ENCODE data around the gene SERPINA6. TPM values are rescaled to one million over a fixed set of nuclear protein-coding genes. Genes with fewer than 3 reads are reported as not detected.

The SERPINA6 gene
- total RNA-seq, 1 experiment from 2014 or later = not detected

- no peaks in the 10 kb centered on the region for H3K36me3 ChIP-seq (ENCODE audit: control insufficient read depth, insufficient read depth, low read length)
- BruUV-seq (replicated peaks) = no TSS peak
- no peak for DNase-seq (ENCODE audit: low read depth, low spot score)
- TF ChIP-seq SIN3A (IDR thresholded peaks at IDR 0.05; ENCODE audit: borderline replicate concordance, insufficient read depth, low read depth, low read length) = no peak
- CTCF ChIA-PET = no interaction called here
- no peaks in the 10 kb centered on the region for H3K27me3 ChIP-seq (ENCODE audit: control insufficient read depth, insufficient read depth, low read length)
- intact Hi-C loops (cut with micrococcal nuclease; ENCODE audit: unreplicated experiment) (no loop called here), in situ Hi-C loops (cut with HindIII; ENCODE audit: low pct_unique_long_range_greater_than_20kb, low sequenced_read_pairs) (no loop called here)
- POLR2A ChIA-PET = no interaction called here
- H3K9me3 ChIP-seq (ENCODE audit: control insufficient read depth, insufficient read depth, low read depth, low read length) = no peaks in the 10 kb centered on the region
- no peak overlapping the region for H3K27ac ChIP-seq (ENCODE audit: low read length)
- H3K4me3 ChIP-seq (ENCODE audit: low read depth in 2 of 2, low read length in 2 of 2) = no peak overlapping the region
- ATAC-seq = no peak
- H3K4me1 ChIP-seq (ENCODE audit: control insufficient read depth, insufficient read depth, low read length) = no peaks in the 10 kb centered on the region
These were observed 40.9 kb upstream of the SERPINA6 start for GRCh38 chr14:94364037-94364436.

- ATAC-seq (0 out of 2 replicates have a peak, but pooled peaks have one; percentile 34), DNase-seq (ENCODE audit: low read depth, low spot score) (no peak)
- in situ Hi-C loops (cut with HindIII; ENCODE audit: low pct_unique_long_range_greater_than_20kb, low sequenced_read_pairs) = no loop called here
- Histone ChIP-seq H3K36me3 (ENCODE audit: control insufficient read depth, insufficient read depth, low read length) (no peaks in the 10 kb centered on the region), H3K27ac (ENCODE audit: low read length) (no peak overlapping the region), H3K9me3 (ENCODE audit: control insufficient read depth, insufficient read depth, low read depth, low read length) (no peaks in the 10 kb centered on the region), H3K4me1 (ENCODE audit: control insufficient read depth, insufficient read depth, low read length) (no peaks in the 10 kb centered on the region), H3K27me3 (ENCODE audit: control insufficient read depth, insufficient read depth, low read length) (no peaks in the 10 kb centered on the region), H3K4me3 (ENCODE audit: low read depth in 2 of 2, low read length in 2 of 2) (no peak overlapping the region)
- ChIA-PET POLR2A (no interaction called here), CTCF (no interaction called here)
- TF ChIP-seq TCF7L2 (IDR thresholded peaks at IDR 0.05; ENCODE audit: low read depth, low read length) = no peak
- TF ChIP-seq POLR2AphosphoS5 (IDR thresholded peaks at IDR 0.05; ENCODE audit: low read depth, low read length) = no peak
- no peak for TF ChIP-seq SIN3A (IDR thresholded peaks at IDR 0.05; ENCODE audit: borderline replicate concordance, insufficient read depth, low read depth, low read length)
- TF ChIP-seq CTCF (IDR thresholded peaks at IDR 0.05) = no peak
- TF ChIP-seq REST (IDR thresholded peaks at IDR 0.05; ENCODE audit: insufficient read depth in 1 of 2, low read depth in 2 of 2, low read length in 1 of 2) = no peak
- BruUV-seq (replicated peaks) = no TSS peak
- intact Hi-C loops (cut with micrococcal nuclease; ENCODE audit: unreplicated experiment) = no loop called here
These were observed 40.1 kb upstream of the SERPINA6 start for GRCh38 chr14:94363151-94363624.

- DNase-seq (ENCODE audit: low read depth, low spot score) (no peak), ATAC-seq (no peak)
- in situ Hi-C loops (cut with HindIII; ENCODE audit: low pct_unique_long_range_greater_than_20kb, low sequenced_read_pairs) = no loop called here
- Histone ChIP-seq H3K4me3 (ENCODE audit: low read depth in 2 of 2, low read length in 2 of 2) (no peak overlapping the region), H3K36me3 (ENCODE audit: control insufficient read depth, insufficient read depth, low read length) (no peaks in the 10 kb centered on the region), H3K4me1 (ENCODE audit: control insufficient read depth, insufficient read depth, low read length) (no peaks in the 10 kb centered on the region), H3K27me3 (ENCODE audit: control insufficient read depth, insufficient read depth, low read length) (no peaks in the 10 kb centered on the region), H3K9me3 (ENCODE audit: control insufficient read depth, insufficient read depth, low read depth, low read length) (no peaks in the 10 kb centered on the region), H3K27ac (ENCODE audit: low read length) (no peak overlapping the region)
- ChIA-PET POLR2A (no interaction called here), CTCF (no interaction called here)
- intact Hi-C loops (cut with micrococcal nuclease; ENCODE audit: unreplicated experiment) = no loop called here
- no TSS peak for BruUV-seq (replicated peaks)
- TF ChIP-seq REST (IDR thresholded peaks at IDR 0.05; ENCODE audit: insufficient read depth in 1 of 2, low read depth in 2 of 2, low read length in 1 of 2) (no peak), POLR2AphosphoS5 (IDR thresholded peaks at IDR 0.05; ENCODE audit: low read depth, low read length) (no peak), SIN3A (IDR thresholded peaks at IDR 0.05; ENCODE audit: borderline replicate concordance, insufficient read depth, low read depth, low read length) (no peak), TCF7L2 (IDR thresholded peaks at IDR 0.05; ENCODE audit: low read depth, low read length) (no peak)
These were observed 39.5 kb upstream of the SERPINA6 start for GRCh38 chr14:94362614-94363133.
